Mesothelial cell of epicardium (in vitro differentiated cells): ENCODE data around the gene EEF1AKMT3. TPM values are rescaled to one million over a fixed set of nuclear protein-coding genes. Genes with fewer than 3 reads are reported as not detected.
A peak's percentile ranks its signal among the peaks of the same experiment; 100 is the strongest.

Experiments used
- DNase-seq, 2 experiments: peaks; one replicate each; pipeline ENCODE4 v3.0.0; 2021; ENCODE audit warnings: low spot score in 2 of 2; ENCODE audit not compliant: unreplicated experiment in 2 of 2
- H3K27ac Mint-ChIP-seq: 2 replicates; pipeline ENCODE4 v1.8.0; 2021; ENCODE audit warnings: mixed read lengths
- H3K27me3 Mint-ChIP-seq: 2 replicates; pipeline ENCODE4 v1.8.0; 2021; ENCODE audit warnings: low read depth, mixed read lengths
- H3K36me3 Mint-ChIP-seq: 2 replicates; pipeline ENCODE4 v1.8.0; 2021; ENCODE audit warnings: mixed read lengths
- H3K4me1 Mint-ChIP-seq: 2 replicates; pipeline ENCODE4 v1.8.0; 2021; ENCODE audit warnings: mixed read lengths
- H3K4me3 Mint-ChIP-seq: 2 replicates; pipeline ENCODE4 v1.8.0; 2021; ENCODE audit warnings: mild to moderate bottlenecking, moderate library complexity, mixed read lengths
- H3K9me3 Mint-ChIP-seq: 2 replicates; pipeline ENCODE4 v1.8.0; 2021; ENCODE audit warnings: mixed read lengths
- total RNA-seq: library from RNA; stranded (reverse); gene quantifications from 3 replicates; pipeline ENCODE4 v1.2.1, GENCODE V29; 2021
- TF ChIP-seq, protein P1 (sequence below): fragments of 200-600 bp; sonication (generic); IDR thresholded peaks from one replicate; pipeline ENCODE4 v1.5.0; 2021; ENCODE audit warnings: antibody characterized with exemption; ENCODE audit not compliant: unreplicated experiment

The EEF1AKMT3 gene
- total RNA-seq, 1 donor from 2014 or later = 8.7 TPM

DNA sequence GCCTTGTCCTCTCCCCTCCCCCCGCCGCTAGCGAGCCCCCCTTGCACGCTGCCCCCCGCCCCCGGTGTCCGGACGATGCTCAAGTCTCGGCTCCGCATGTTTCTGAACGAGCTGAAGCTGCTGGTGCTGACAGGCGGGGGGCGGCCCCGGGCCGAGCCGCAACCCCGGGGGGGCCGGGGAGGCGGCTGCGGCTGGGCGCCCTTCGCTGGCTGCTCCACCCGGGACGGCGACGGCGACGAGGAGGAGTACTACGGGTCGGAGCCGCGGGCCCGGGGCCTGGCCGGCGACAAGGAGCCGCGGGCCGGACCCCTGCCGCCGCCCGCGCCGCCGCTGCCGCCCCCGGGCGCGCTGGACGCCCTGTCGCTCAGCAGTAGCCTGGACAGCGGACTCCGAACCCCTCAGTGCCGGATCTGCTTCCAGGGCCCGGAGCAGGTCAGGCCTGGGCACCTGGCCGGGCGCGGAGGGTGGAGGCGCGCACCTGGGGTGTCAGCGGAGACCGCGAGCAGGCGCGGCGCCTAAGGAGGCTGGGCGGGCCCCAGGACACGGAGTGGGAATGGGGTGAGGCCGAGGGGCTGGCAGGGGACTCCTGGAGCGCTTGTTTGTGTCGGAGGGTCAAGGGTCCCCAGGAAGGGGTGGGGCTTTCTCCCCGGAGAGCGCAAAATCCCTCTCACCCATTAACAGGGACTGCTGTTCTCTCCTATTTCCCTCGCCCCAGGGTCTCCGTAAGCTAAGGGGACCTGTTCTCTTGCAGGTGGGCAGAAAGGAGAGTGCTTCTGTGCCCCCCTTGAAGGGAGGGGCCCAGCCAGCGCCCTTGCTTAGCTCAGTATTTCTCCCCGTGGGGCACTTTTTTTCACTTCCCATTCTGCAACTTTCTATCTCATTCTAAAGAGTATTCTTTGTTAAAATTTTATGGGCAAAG, 16.7 kb upstream of the EEF1AKMT3 start:
- no peak overlapping the region for H3K27ac Mint-ChIP-seq
- no peaks in the 10 kb centered on the region for H3K9me3 Mint-ChIP-seq
- TF ChIP-seq, protein P1, sequence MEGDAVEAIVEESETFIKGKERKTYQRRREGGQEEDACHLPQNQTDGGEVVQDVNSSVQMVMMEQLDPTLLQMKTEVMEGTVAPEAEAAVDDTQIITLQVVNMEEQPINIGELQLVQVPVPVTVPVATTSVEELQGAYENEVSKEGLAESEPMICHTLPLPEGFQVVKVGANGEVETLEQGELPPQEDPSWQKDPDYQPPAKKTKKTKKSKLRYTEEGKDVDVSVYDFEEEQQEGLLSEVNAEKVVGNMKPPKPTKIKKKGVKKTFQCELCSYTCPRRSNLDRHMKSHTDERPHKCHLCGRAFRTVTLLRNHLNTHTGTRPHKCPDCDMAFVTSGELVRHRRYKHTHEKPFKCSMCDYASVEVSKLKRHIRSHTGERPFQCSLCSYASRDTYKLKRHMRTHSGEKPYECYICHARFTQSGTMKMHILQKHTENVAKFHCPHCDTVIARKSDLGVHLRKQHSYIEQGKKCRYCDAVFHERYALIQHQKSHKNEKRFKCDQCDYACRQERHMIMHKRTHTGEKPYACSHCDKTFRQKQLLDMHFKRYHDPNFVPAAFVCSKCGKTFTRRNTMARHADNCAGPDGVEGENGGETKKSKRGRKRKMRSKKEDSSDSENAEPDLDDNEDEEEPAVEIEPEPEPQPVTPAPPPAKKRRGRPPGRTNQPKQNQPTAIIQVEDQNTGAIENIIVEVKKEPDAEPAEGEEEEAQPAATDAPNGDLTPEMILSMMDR = no peak
- H3K36me3 Mint-ChIP-seq = peaks cover 12% of the 10 kb centered on the region
- H3K4me1 Mint-ChIP-seq = peaks cover 42% of the 10 kb centered on the region
- no peak for DNase-seq
- H3K4me3 Mint-ChIP-seq = peak overlapping the region; percentile 68
- H3K27me3 Mint-ChIP-seq = peaks cover 65% of the 10 kb centered on the region

DNA sequence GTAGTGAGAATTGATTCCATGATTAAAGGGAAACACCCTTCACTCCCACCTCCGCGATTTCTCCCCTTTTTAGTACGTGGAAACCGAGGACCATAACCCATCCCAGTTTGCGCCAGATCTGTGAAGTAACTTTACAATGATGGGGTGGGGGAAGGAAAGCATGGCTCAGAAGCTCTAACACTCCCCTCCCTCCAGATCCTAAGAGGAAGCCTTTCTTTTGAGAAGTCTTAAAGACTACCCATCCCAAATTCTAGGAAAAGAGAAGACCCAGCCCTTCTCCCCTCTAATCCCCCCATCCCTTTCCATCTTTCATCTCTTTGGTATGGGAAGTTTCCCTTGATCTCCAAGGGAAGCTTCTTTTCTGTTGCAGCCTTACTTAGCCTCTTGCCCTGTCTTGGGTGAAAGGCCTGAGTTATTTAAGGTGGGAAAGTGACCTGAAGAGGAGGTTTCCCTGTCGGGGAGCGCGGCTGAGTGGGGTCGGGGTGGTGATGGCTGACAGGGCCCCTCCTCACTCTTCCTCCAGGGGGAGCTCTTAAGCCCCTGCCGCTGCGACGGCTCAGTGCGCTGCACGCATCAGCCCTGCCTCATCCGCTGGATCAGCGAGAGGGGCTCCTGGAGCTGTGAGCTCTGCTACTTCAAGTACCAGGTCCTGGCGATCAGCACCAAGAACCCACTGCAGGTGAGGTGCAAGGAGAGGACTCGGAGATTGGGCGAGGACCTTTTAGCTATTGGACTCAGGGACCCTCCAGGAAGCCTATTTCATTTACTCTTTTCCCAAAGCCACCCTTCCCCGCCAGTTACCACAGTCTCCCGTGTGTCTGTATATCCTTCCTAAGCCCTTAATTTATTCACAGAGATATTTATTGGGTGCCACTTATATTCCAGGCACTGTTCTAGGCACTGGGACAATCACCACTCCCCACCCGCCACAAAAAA, 15.7 kb upstream of the EEF1AKMT3 start:
- H3K4me3 Mint-ChIP-seq = peak overlapping the region; percentile 68
- peaks cover 7% of the 10 kb centered on the region for H3K36me3 Mint-ChIP-seq
- no peak overlapping the region for H3K27ac Mint-ChIP-seq
- TF ChIP-seq, protein P1 = peak; percentile 48
- peaks cover 33% of the 10 kb centered on the region for H3K4me1 Mint-ChIP-seq
- H3K9me3 Mint-ChIP-seq = no peaks in the 10 kb centered on the region
- H3K27me3 Mint-ChIP-seq = peaks cover 75% of the 10 kb centered on the region
- DNase-seq = peak in 1 of 2 experiments; percentile 62

GRCh38 chr12:57757771-57758170, 14.6 kb upstream of the EEF1AKMT3 start:
- H3K4me1 Mint-ChIP-seq = peaks cover 27% of the 10 kb centered on the region
- peaks cover 7% of the 10 kb centered on the region for H3K36me3 Mint-ChIP-seq
- H3K9me3 Mint-ChIP-seq = no peaks in the 10 kb centered on the region
- H3K4me3 Mint-ChIP-seq = no peak overlapping the region
- H3K27ac Mint-ChIP-seq = no peak overlapping the region
- DNase-seq = no peak
- peaks cover 81% of the 10 kb centered on the region for H3K27me3 Mint-ChIP-seq
- TF ChIP-seq, protein P1 = no peak

DNA sequence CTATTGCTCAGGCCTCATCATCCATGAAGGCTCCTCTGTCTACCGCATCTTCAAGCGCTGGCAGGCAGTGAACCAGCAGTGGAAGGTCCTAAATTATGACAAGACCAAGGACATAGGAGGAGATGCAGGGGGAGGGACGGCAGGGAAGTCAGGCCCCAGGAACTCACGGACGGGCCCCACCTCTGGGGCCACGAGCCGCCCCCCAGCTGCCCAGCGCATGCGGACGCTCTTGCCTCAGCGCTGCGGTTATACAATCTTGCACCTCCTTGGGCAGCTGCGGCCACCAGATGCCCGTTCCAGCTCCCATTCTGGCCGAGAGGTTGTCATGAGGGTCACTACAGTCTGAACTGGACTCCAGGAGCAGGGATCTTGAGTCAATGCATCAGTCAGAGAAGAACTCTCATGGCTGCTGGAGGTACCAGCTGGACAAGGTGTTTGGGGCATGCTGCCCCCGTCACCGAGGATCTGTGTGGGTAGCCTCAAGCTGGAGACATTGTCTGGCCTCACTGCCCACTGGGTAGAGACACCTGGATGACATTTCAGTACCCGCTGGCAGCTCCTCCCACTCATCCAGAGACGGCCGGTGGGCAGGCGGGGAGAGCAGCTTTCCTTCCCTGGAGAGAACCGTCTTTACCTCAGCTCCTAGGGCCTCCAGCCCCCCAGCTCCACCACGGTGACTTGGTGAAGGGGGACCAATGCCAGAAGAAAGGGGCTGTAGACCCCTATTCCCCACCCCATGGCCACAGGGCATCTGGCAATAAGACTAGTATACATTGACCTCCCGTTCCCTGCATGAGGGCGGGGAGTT, 13.7 kb upstream of the EEF1AKMT3 start:
- Mint-ChIP-seq H3K4me3 (no peak overlapping the region), H3K4me1 (peaks cover 18% of the 10 kb centered on the region), H3K36me3 (peaks cover 7% of the 10 kb centered on the region), H3K9me3 (no peaks in the 10 kb centered on the region), H3K27me3 (peaks cover 84% of the 10 kb centered on the region), H3K27ac (no peak overlapping the region)
- no peak for DNase-seq
- TF ChIP-seq, protein P1 = no peak

DNA sequence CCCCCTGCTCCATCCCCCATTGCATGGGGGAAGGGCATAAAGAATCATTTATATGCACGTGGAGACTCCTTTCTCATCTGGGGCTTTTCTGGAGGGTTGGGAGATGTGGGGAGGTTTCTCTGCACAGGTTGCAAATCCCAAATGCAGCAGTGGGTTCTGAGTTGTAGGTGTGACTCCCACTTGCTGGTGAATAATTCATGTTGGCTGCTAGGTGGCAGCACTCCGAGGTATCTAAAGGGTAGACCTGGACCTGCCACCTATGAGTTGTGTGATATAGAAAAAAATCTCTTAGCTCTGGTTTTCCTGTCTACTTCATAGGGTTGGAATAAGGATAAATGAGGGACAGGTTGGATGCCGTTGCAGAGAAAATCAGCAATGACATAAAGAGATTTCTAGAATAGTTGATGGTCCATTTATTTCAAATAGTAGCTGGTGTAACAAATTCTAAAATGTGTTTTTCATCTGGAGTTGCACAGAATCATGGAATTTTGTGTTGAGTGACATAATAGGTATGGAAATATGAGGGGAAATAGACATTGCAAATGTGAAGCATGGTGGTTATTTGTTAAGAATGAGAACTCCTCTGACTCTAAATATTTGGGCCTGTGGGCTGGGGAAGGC, 12.9 kb upstream of the EEF1AKMT3 start:
- peaks cover 84% of the 10 kb centered on the region for H3K27me3 Mint-ChIP-seq
- no peak overlapping the region for H3K27ac Mint-ChIP-seq
- H3K36me3 Mint-ChIP-seq = peaks cover 7% of the 10 kb centered on the region
- H3K4me3 Mint-ChIP-seq = no peak overlapping the region
- TF ChIP-seq, protein P1 = no peak
- no peak for DNase-seq
- no peaks in the 10 kb centered on the region for H3K9me3 Mint-ChIP-seq
- peaks cover 15% of the 10 kb centered on the region for H3K4me1 Mint-ChIP-seq
